GM12874 (cell line): Measurements from ENCODE around the gene PLXNA4.

ENCODE experiments used
- CTCF ChIP-seq: IDR thresholded peaks from 2 replicates; pipeline ENCODE4 v1.5.1; 2011; ENCODE audit warnings: low read depth, mild to moderate bottlenecking, control low read depth, low read length, moderate library complexity; ENCODE audit not compliant: insufficient read depth

PLXNA4 gene

GRCh38 chr7:132180481-132180880, 395.8 kb downstream of the PLXNA4 start:
- TF ChIP-seq CTCF = no peak

GRCh38 chr7:132179681-132180080, 396.6 kb downstream of the PLXNA4 start:
- no peak for TF ChIP-seq CTCF

DNA sequence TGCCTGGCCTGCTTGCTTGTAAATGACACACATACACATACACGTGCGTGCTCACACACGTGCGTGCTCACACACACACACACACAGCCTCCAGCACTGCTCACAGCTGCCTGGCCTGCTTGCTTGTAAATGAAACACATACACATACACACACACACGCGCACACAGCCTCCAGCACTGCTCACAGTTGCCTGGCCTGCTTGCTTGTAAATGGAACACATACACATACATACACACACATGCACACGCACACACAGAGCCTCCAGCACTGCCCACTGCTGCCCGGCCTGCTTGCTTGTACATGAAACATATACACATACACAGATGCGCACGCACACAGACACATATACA, 397.2 kb downstream of the PLXNA4 start:
- TF ChIP-seq CTCF = no peak

DNA sequence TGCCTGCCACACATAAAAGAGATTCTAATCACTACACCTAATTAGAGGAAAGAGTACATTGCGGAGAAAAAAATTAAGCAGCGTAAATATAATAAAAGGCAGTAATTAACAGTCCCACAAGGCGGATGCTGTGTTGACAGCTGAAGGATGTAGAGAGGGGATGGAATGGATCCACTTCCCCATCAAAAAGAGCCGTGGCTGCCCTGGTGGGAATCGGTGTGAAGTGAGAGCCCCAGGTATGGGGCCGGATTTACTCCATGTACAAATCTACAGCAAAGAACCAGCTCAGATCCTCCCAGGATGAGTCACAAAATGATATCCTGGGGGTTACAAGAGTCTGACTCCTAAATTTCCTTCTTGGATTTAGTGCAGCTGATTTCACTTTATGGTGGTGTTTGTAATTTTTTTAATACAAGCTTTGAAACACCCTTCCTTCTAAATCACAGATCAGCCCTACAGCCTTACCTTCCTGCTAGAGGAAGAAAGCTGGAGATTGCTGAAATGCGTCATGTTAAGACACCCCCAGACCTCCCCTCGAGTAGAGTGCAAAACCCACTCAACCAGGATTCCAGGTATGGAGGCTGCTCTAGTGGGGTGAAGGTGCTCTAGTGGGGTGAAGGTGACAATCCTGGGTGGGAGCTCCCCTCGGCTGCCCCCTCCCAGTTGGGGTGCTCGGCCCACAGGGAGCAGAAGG, 398.4 kb downstream of the PLXNA4 start:
- no peak for TF ChIP-seq CTCF

- no peak for TF ChIP-seq CTCF
Observed at GRCh38 chr7:132176719-132177118, 399.6 kb downstream of the PLXNA4 start.

DNA sequence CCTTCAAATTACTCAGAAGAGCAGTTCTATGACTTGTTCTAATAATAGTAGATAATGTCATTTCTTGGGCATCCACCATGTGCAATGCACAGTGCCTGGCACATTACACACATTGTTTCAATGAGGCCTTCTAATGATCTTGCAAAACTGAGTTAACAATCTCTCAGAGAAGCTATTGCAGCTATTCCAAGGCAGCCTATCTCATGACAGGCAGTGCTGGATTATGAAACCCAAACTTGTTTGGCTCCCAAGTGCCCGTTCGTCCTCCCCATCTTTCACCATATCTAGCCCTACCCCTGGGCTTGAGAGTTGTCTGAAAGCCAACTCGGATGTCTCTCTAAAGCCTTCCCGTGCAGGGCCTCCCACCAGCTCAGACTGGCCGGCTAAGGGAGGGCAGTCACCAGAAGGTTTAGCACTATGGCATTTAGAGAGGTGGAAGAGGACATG, 405.1 kb downstream of the PLXNA4 start:
- TF ChIP-seq CTCF = no peak

DNA sequence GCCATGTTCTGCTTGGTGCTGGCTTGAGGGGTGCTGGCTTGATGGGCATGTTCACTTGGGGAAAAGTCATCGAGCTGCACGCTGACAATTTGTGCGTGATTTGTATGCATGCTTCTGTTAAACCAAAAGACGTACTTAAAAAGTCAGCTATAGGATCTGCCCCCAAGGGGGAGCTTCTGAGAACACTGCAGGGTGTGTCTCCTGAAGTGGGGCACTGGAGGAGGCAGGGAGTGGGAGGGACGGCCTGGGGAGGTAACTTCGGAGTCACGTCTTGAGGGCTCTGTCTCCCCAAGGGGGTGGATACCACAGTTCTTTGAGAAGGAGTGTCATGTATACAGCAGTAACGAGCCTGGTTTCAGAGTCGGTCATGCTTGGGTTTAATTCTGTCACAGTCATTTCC, 406.5 kb downstream of the PLXNA4 start:
- TF ChIP-seq CTCF = no peak
